Gastrocnemius medialis (tissue), 4 donors: ENCODE data around the gene COLGALT1. TPM values are rescaled to one million over a fixed set of nuclear protein-coding genes. Genes with fewer than 3 reads are reported as not detected.

ENCODE experiments used
- ATAC-seq, 2 donors: fragments of 150-250 bp; one replicate each; pipeline ENCODE4 v1.9.1; 2016
- DNase-seq, 2 donors: peaks; one replicate each; pipeline ENCODE4 v3.0.0-alpha.2; 2019
- H3K27ac ChIP-seq, 4 donors: fragments of 200-600 bp; sonication (generic); 1 replicate in 1 of 4; 2 replicates in 3 of 4; pipeline ENCODE4 v1.5.1; 2016 to 2018; ENCODE audit warnings: mild to moderate bottlenecking in 2 of 4, moderate library complexity in 1 of 4
- H3K27me3 ChIP-seq, 3 donors: fragments of 200-600 bp; sonication (generic) in 2 of 3; 1 replicate in 1 of 3; 2 replicates in 2 of 3; pipeline versions ENCODE4 v1.5.1 to v1.6.0; 2016 to 2019; ENCODE audit warnings: mild to moderate bottlenecking in 1 of 3, moderate library complexity in 1 of 3
- H3K36me3 ChIP-seq, 2 donors: fragments of 200-600 bp; sonication (generic) in 1 of 2; one replicate each; pipeline ENCODE4 v1.5.1; 2017 to 2018
- H3K4me1 ChIP-seq, 2 donors: fragments of 200-600 bp; sonication (generic) in 1 of 2; one replicate each; pipeline ENCODE4 v1.5.1; 2016 to 2017; ENCODE audit warnings: mild to moderate bottlenecking in 2 of 2
- H3K4me3 ChIP-seq, 4 donors: fragments of 200-600 bp; sonication (generic) in 3 of 4; 1 replicate in 1 of 4; 2 replicates in 3 of 4; pipeline ENCODE4 v1.5.1; 2016 to 2019; ENCODE audit warnings: mild to moderate bottlenecking in 2 of 4
- H3K9me3 ChIP-seq, 3 donors: fragments of 200-600 bp; sonication (generic) in 2 of 3; 1 replicate in 1 of 3; 2 replicates in 2 of 3; pipeline ENCODE4 v1.5.1; 2016 to 2019
- POLR2A ChIP-seq, 2 donors: fragments of 450-650 bp; IDR thresholded peaks; one replicate each; pipeline ENCODE4 v1.6.1; 2017; ENCODE audit warnings: antibody characterized with exemption in 2 of 2, mild to moderate bottlenecking in 2 of 2, moderate library complexity in 2 of 2
- in situ Hi-C, 4 donors: fragments of 200-750 bp; cut with MboI; loops; one replicate each; pipeline versions ENCODE4 v1.15.0 to v1.8.0; 2017; ENCODE audit warnings: low sequenced_read_pairs in 4 of 4
- intact Hi-C: fragments of 100-400 bp; cut with DNase I; formaldehyde crosslinking; loops from one replicate; pipeline ENCODE4 v1.15.1; 2023; ENCODE audit warnings: low total_unique reads
- total RNA-seq, 4 donors: library from RNA; depleted of rRNA; stranded (reverse); fragments of >200 nt; gene quantifications; one replicate each; pipeline versions ENCODE4 v1.1.0 to v1.2.3, GENCODE V29; 2016
- TF ChIP-seq, protein P1 (sequence below), 5 experiments: fragments of 450-650 bp in 3 of 5; fragments of 200-600 bp in 2 of 5; sonication (generic) in 2 of 5; IDR thresholded peaks in 4 of 5; conservative IDR thresholded peaks in 1 of 5; 1 replicate in 4 of 5; 2 replicates in 1 of 5; pipeline ENCODE4 v1.5.1; 2016 to 2019; ENCODE audit warnings: antibody characterized with exemption in 5 of 5, mild to moderate bottlenecking in 3 of 5, moderate library complexity in 3 of 5

The COLGALT1 gene
- total RNA-seq, 4 donors from 2014 or later: 16.6 to 33.2 (median 27.5) TPM

DNA sequence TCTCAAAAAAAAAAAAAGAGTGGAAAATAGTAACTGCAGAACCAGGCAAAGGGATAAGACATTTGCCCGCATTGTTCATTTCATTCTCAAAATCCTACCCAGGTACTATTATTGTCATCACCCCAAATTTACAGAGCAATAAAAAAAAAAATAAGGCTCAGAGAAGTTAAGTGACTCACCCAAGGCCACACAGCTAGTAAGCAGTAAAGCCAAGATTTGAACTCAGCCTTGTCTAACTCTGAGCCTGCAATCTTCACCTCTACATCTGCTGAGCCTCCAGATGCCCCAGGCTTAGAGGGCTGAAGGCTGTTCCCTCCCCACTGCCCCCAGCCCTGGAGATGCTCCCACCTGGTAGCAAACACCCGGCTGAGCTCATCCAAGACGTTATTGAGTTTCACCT lies 71.7 kb downstream of the COLGALT1 start:
- no peaks in the 10 kb centered on the region for H3K27me3 ChIP-seq
- peaks cover 0 to 3% (median 0%) of the 10 kb centered on the region in 3 donors for H3K9me3 ChIP-seq
- intact Hi-C loops: no loop called here
- in situ Hi-C loops: no loop called here
- ATAC-seq (no peak), DNase-seq (no peak)
- no peak overlapping the region for H3K27ac ChIP-seq
- H3K36me3 ChIP-seq: no peaks in the 10 kb centered on the region
- no peak overlapping the region for H3K4me3 ChIP-seq
- H3K4me1 ChIP-seq: no peaks in the 10 kb centered on the region
- TF ChIP-seq, protein P1, sequence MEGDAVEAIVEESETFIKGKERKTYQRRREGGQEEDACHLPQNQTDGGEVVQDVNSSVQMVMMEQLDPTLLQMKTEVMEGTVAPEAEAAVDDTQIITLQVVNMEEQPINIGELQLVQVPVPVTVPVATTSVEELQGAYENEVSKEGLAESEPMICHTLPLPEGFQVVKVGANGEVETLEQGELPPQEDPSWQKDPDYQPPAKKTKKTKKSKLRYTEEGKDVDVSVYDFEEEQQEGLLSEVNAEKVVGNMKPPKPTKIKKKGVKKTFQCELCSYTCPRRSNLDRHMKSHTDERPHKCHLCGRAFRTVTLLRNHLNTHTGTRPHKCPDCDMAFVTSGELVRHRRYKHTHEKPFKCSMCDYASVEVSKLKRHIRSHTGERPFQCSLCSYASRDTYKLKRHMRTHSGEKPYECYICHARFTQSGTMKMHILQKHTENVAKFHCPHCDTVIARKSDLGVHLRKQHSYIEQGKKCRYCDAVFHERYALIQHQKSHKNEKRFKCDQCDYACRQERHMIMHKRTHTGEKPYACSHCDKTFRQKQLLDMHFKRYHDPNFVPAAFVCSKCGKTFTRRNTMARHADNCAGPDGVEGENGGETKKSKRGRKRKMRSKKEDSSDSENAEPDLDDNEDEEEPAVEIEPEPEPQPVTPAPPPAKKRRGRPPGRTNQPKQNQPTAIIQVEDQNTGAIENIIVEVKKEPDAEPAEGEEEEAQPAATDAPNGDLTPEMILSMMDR (IDR thresholded peaks at IDR 0.05 in 4 of 5, conservative IDR thresholded peaks at IDR 0.05 in 1 of 5): no peak
- no peak for TF ChIP-seq POLR2A (IDR thresholded peaks at IDR 0.05)

DNA sequence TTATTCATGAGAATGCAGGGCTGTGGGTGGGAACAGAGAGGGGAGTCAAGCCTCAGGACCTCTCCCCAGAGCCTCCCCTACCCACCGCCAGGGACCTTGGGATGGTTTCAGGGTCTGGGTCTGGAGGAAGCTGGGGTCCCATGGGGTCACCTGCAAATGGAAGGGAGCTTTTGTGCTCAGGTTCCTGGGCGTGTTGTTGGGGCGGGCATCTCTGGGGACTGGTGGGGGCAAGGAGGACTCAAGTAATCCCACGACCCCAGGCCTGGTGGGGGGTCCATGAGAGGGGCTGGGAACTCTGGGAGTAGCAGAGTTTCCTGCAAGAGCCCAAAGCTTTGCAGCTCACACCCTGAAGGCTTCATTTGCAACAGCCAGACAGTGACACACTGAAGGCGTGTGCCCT lies 72.5 kb downstream of the COLGALT1 start:
- H3K4me3 ChIP-seq: no peak overlapping the region
- no peak for DNase-seq
- no peaks in the 10 kb centered on the region for H3K36me3 ChIP-seq
- ATAC-seq: no peak
- H3K4me1 ChIP-seq: no peaks in the 10 kb centered on the region
- intact Hi-C loops (no loop called here), in situ Hi-C loops (no loop called here)
- no peak for TF ChIP-seq POLR2A (IDR thresholded peaks at IDR 0.05)
- TF ChIP-seq, protein P1 (IDR thresholded peaks at IDR 0.05 in 4 of 5, conservative IDR thresholded peaks at IDR 0.05 in 1 of 5): no peak
- H3K27me3 ChIP-seq: no peaks in the 10 kb centered on the region
- H3K27ac ChIP-seq: no peak overlapping the region
- H3K9me3 ChIP-seq: no peaks in the 10 kb centered on the region

DNA sequence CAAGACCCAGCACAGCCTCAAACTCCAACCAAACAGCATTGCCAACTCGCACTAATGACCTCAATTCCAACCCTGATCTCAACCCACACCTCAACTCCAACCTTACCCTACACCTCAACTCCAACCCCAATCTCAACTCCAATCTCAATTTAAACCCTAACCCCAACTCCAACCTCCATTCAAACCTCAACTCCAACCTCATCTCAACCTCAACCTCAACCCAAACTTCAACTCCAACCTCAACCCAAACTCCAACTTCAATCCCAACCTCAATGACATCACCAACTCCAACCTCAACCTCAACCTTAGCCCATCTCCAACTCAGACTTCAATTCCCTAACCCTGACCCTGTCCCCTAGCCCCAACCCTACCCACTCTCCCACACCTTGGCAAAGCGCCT lies 74.3 kb downstream of the COLGALT1 start:
- intact Hi-C loops: no loop called here
- no peaks in the 10 kb centered on the region for H3K36me3 ChIP-seq
- no peaks in the 10 kb centered on the region for H3K27me3 ChIP-seq
- H3K9me3 ChIP-seq: no peaks in the 10 kb centered on the region
- no peak for ATAC-seq
- H3K4me1 ChIP-seq: no peaks in the 10 kb centered on the region
- no peak for DNase-seq
- H3K27ac ChIP-seq: no peak overlapping the region
- in situ Hi-C loops: no loop called here
- no peak overlapping the region for H3K4me3 ChIP-seq
- no peak for TF ChIP-seq POLR2A (IDR thresholded peaks at IDR 0.05)
- TF ChIP-seq, protein P1 (IDR thresholded peaks at IDR 0.05 in 4 of 5, conservative IDR thresholded peaks at IDR 0.05 in 1 of 5): no peak

DNA sequence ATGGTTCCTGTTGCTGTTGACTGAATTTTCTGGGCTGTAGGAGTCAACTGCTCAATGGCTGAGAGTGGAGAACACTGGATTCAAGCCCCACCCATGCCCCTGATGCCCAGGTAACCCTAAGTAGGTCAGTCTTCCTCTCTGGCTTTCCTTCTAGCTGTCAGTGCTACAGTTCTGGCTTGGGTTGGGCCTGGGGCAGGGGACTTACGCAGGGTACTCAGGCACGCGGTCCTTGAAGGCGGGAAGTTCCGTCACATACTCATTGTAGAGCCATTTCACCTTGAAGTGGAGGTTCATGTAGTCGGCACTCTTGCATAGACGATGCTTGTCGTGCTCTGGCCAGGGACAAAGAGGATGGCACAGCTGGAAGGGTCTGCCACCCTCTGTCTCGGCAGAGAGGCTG lies 77.1 kb downstream of the COLGALT1 start:
- H3K27me3 ChIP-seq: peaks cover 0 to 2% (median 0%) of the 10 kb centered on the region in 3 donors
- in situ Hi-C loops: no loop called here
- no peak for TF ChIP-seq POLR2A (IDR thresholded peaks at IDR 0.05)
- no peak for DNase-seq
- H3K4me3 ChIP-seq: no peak overlapping the region
- intact Hi-C loops: no loop called here
- H3K27ac ChIP-seq: no peak overlapping the region
- no peak for ATAC-seq
- no peaks in the 10 kb centered on the region for H3K36me3 ChIP-seq
- H3K4me1 ChIP-seq: no peaks in the 10 kb centered on the region
- no peaks in the 10 kb centered on the region for H3K9me3 ChIP-seq

Other genes starting within 250 kb of the COLGALT1 start
- gene MRPL34, start 249.8 kb upstream of the COLGALT1 start, total RNA-seq: 100 to 1,000 TPM; 145 to 369 (median 249) TPM
- gene DDA1, start 246.1 kb upstream of the COLGALT1 start, total RNA-seq: 10 to 100 TPM; 18.7 to 40.0 (median 27.0) TPM
- gene ANO8, start 220.8 kb upstream of the COLGALT1 start, total RNA-seq: 10 to 100 TPM in 2 of 4 donors, 1 to 10 TPM in 2; 6.2 to 24.5 (median 9.9) TPM
- 10 to 100 TPM in 3 of 4 donors, 1 to 10 TPM in 1; 6.7 to 21.3 (median 11.1) TPM for gene GTPBP3, start 218.1 kb upstream of the COLGALT1 start, total RNA-seq
- 10 to 100 TPM; 11.5 to 45.1 (median 18.8) TPM for gene PLVAP, start 178.3 kb upstream of the COLGALT1 start, total RNA-seq
- not detected for gene CCDC194, start 161.5 kb upstream of the COLGALT1 start, total RNA-seq
- gene BST2, start 150.0 kb upstream of the COLGALT1 start, total RNA-seq: 10 to 100 TPM; 19.0 to 28.2 (median 23.1) TPM
- gene MVB12A, start 135.6 kb upstream of the COLGALT1 start, total RNA-seq: 10 to 100 TPM; 35.8 to 62.7 (median 52.3) TPM
- not detected for gene TMEM221, start 107.0 kb upstream of the COLGALT1 start, total RNA-seq
- gene NXNL1, start 94.7 kb upstream of the COLGALT1 start, total RNA-seq: not detected
- gene SLC27A1, start 85.1 kb upstream of the COLGALT1 start, total RNA-seq: 10 to 100 TPM; 20.7 to 53.8 (median 43.7) TPM
- gene PGLS, start 44.0 kb upstream of the COLGALT1 start, total RNA-seq: 10 to 100 TPM; 22.1 to 25.1 (median 23.4) TPM
- not detected for gene UNC13A, start 132.7 kb downstream of the COLGALT1 start, total RNA-seq
- 10 to 100 TPM; 20.0 to 61.5 (median 35.1) TPM for gene MAP1S, start 163.8 kb downstream of the COLGALT1 start, total RNA-seq
- gene FCHO1, start 195.8 kb downstream of the COLGALT1 start, total RNA-seq: 1 to 10 TPM in 1 of 4 donors, under 1 TPM in 2, not detected in 1; 0.13 to 2.1 (median 0.51) TPM
- gene B3GNT3, start 239.5 kb downstream of the COLGALT1 start, total RNA-seq: under 1 TPM in 2 of 4 donors, not detected in 2; 0.13 to 0.39 TPM